Liver (tissue), 9 donors: Measurements from ENCODE around the gene ARF1. TPM values are rescaled to one million over a fixed set of nuclear protein-coding genes. Genes with fewer than 3 reads are reported as not detected.

ENCODE experiments used
- DNase-seq: peaks from one replicate; pipeline ENCODE4 v3.0.0-alpha.2; 2017; ENCODE audit warnings: low spot score
- H3K27ac ChIP-seq, 2 donors: one replicate each; pipeline ENCODE4 v1.7.0; 2013; ENCODE audit warnings: inconsistent platforms in 2 of 2, low read length in 2 of 2, control low read depth in 1 of 2, low read depth in 1 of 2, mild to moderate bottlenecking in 1 of 2
- H3K27me3 ChIP-seq, 4 donors: one replicate each; pipeline versions ENCODE4 v1.6.1 to v1.7.0; 2013; ENCODE audit warnings: low read length in 3 of 4, inconsistent platforms in 1 of 4, mild to moderate bottlenecking in 1 of 4, moderate library complexity in 1 of 4; ENCODE audit not compliant: control insufficient read depth in 4 of 4, insufficient read depth in 4 of 4
- H3K36me3 ChIP-seq, 4 donors: one replicate each; pipeline versions ENCODE4 v1.6.1 to v1.7.0; 2013; ENCODE audit warnings: low read length in 3 of 4, mild to moderate bottlenecking in 3 of 4, low read depth in 1 of 4, moderate library complexity in 1 of 4; ENCODE audit not compliant: control insufficient read depth in 4 of 4, insufficient read depth in 3 of 4
- H3K4me1 ChIP-seq, 4 donors: one replicate each; pipeline versions ENCODE4 v1.6.1 to v1.7.0; 2013; ENCODE audit warnings: low read length in 3 of 4, mild to moderate bottlenecking in 3 of 4, moderate library complexity in 1 of 4; ENCODE audit not compliant: control insufficient read depth in 4 of 4, insufficient read depth in 4 of 4
- H3K4me3 ChIP-seq, 3 donors: one replicate each; pipeline versions ENCODE4 v1.6.1 to v1.7.0; 2013; ENCODE audit warnings: low read length in 3 of 3, control low read depth in 1 of 3, low read depth in 1 of 3, mild to moderate bottlenecking in 1 of 3
- H3K9ac ChIP-seq, 2 donors: one replicate each; pipeline ENCODE4 v1.7.0; 2013; ENCODE audit warnings: low read length in 2 of 2, mild to moderate bottlenecking in 2 of 2, moderate library complexity in 2 of 2, control low read depth in 1 of 2, low read depth in 1 of 2
- H3K9me3 ChIP-seq, 4 donors: one replicate each; pipeline versions ENCODE4 v1.6.1 to v1.7.0; 2013; ENCODE audit warnings: low read length in 3 of 4; ENCODE audit not compliant: control insufficient read depth in 4 of 4
- CTCF ChIP-seq: fragments of 150-350 bp; IDR thresholded peaks from 2 replicates; pipeline ENCODE4 v1.5.1; 2017; ENCODE audit warnings: improper control_type of control experiment, low read depth, low read length; ENCODE audit not compliant: missing input control
- EGR1 ChIP-seq, 2 donors: IDR thresholded peaks; 2 replicates each; pipeline ENCODE4 v1.6.1; 2016 to 2018; ENCODE audit warnings: antibody characterized with exemption in 2 of 2, low read depth in 2 of 2
- FOXA1 ChIP-seq: IDR thresholded peaks from 2 replicates; pipeline ENCODE4 v1.6.1; 2016; ENCODE audit warnings: antibody characterized with exemption
- FOXA2 ChIP-seq: IDR thresholded peaks from 2 replicates; pipeline ENCODE4 v1.6.1; 2016; ENCODE audit warnings: antibody characterized with exemption
- GABPA ChIP-seq, 2 donors: IDR thresholded peaks in 1 of 2; conservative IDR thresholded peaks in 1 of 2; 2 replicates each; pipeline ENCODE4 v1.6.1; 2016; ENCODE audit warnings: antibody characterized with exemption in 2 of 2, mild to moderate bottlenecking in 1 of 2, moderate library complexity in 1 of 2
- HNF4A ChIP-seq, 2 donors: conservative IDR thresholded peaks; 2 replicates each; pipeline ENCODE4 v1.6.1; 2016; ENCODE audit warnings: antibody characterized with exemption in 2 of 2, mild to moderate bottlenecking in 2 of 2
- HNF4G ChIP-seq: IDR thresholded peaks from 2 replicates; pipeline ENCODE4 v1.6.1; 2016; ENCODE audit warnings: antibody characterized with exemption
- JUND ChIP-seq, 2 donors: IDR thresholded peaks; 2 replicates each; pipeline ENCODE4 v1.6.1; 2016; ENCODE audit warnings: antibody characterized with exemption in 2 of 2
- NR2F2 ChIP-seq: IDR thresholded peaks from 2 replicates; pipeline ENCODE4 v1.6.1; 2016; ENCODE audit warnings: antibody characterized with exemption
- RAD21 ChIP-seq, 2 donors: IDR thresholded peaks; 2 replicates each; pipeline ENCODE4 v1.6.1; 2016; ENCODE audit warnings: antibody characterized with exemption in 2 of 2, mild to moderate bottlenecking in 2 of 2
- REST ChIP-seq: IDR thresholded peaks from 2 replicates; pipeline ENCODE4 v1.6.1; 2016; ENCODE audit warnings: antibody characterized with exemption, mild to moderate bottlenecking
- RXRA ChIP-seq, 2 donors: IDR thresholded peaks; 2 replicates each; pipeline ENCODE4 v1.6.1; 2017 to 2018; ENCODE audit warnings: antibody characterized with exemption in 2 of 2, mild to moderate bottlenecking in 1 of 2
- SP1 ChIP-seq: IDR thresholded peaks from 2 replicates; pipeline ENCODE4 v1.6.1; 2018; ENCODE audit warnings: antibody characterized with exemption, mild to moderate bottlenecking
- TAF1 ChIP-seq: conservative IDR thresholded peaks from 2 replicates; pipeline ENCODE4 v1.6.1; 2016; ENCODE audit warnings: antibody characterized with exemption, mild to moderate bottlenecking
- YY1 ChIP-seq: IDR thresholded peaks from 2 replicates; pipeline ENCODE4 v1.6.1; 2016; ENCODE audit warnings: antibody characterized with exemption, mild to moderate bottlenecking
- ZBTB33 ChIP-seq: IDR thresholded peaks from 2 replicates; pipeline ENCODE4 v1.6.1; 2016; ENCODE audit warnings: antibody characterized with exemption
- WGBS: extraction: QIAGEN DNeasy Blood & Tissue Kit; methylation state at CpG from one replicate; pipeline ENCODE4 v1.1.7; 2013; 5-methylcytosine and 5-hydroxymethylcytosine counted together
- polyA plus RNA-seq, 2 donors: library from polyadenylated mRNA; stranded (reverse) in 1 of 2; unstranded in 1 of 2; fragments of 200-250 nt in 1 of 2; fragments of >200 nt in 1 of 2; fragmentation: Nextera tagmentation in 1 of 2; extraction: Ambion mirVana in 1 of 2; gene quantifications; one replicate each; pipeline versions ENCODE4 v1.2.1 to v1.2.3, GENCODE V29; 2013 to 2015
- total RNA-seq, 2 donors: library from RNA; depleted of rRNA; stranded (reverse); fragments of >200 nt; gene quantifications; one replicate each; pipeline ENCODE4 v1.2.3, GENCODE V29; 2014
- donor health status: healthy.
- donor health status: healthy.
- donor health status: healthy.
- donor health status: healthy.
- donor health status: healthy.

The ARF1 gene
- total and polyA plus RNA-seq, 4 donors: 151 to 282 (median 213) TPM

- H3K36me3 ChIP-seq: no peaks in the 10 kb centered on the region
- peaks cover 0 to 8% (median 4%) of the 10 kb centered on the region in 4 donors for H3K4me1 ChIP-seq
- H3K9ac ChIP-seq: no peak overlapping the region
- 84% methylated on average over 8 of the region's 8 CpGs for WGBS
- no peak for TF ChIP-seq RXRA (IDR thresholded peaks at IDR 0.05)
- no peak for TF ChIP-seq HNF4G
- no peak for TF ChIP-seq RAD21 (IDR thresholded peaks at IDR 0.05)
- no peak for TF ChIP-seq NR2F2
- TF ChIP-seq FOXA2: no peak
- no peak for TF ChIP-seq YY1
- TF ChIP-seq TAF1: no peak
- no peak for TF ChIP-seq FOXA1
- TF ChIP-seq GABPA (IDR thresholded peaks at IDR 0.05 in 1 of 2, conservative IDR thresholded peaks at IDR 0.05 in 1 of 2): no peak
- no peak for TF ChIP-seq JUND (IDR thresholded peaks at IDR 0.05)
- no peak for TF ChIP-seq SP1
- TF ChIP-seq HNF4A (conservative IDR thresholded peaks at IDR 0.05): no peak
- DNase-seq: no peak
- H3K4me3 ChIP-seq: no peak overlapping the region
- no peak overlapping the region for H3K27ac ChIP-seq
- H3K9me3 ChIP-seq: no peaks in the 10 kb centered on the region
- H3K27me3 ChIP-seq: peaks cover 0 to 5% (median 0%) of the 10 kb centered on the region in 4 donors
Observed at GRCh38 chr1:228036701-228037231, 45.7 kb upstream of the ARF1 start.

- Histone ChIP-seq H3K4me3 (peak overlapping the region in 1 of 3 donors; percentile 22), H3K27ac (no peak overlapping the region), H3K9ac (no peak overlapping the region), H3K4me1 (peaks cover 0 to 8% (median 4%) of the 10 kb centered on the region in 4 donors), H3K27me3 (peaks cover 0 to 5% (median 0%) of the 10 kb centered on the region in 4 donors), H3K36me3 (no peaks in the 10 kb centered on the region), H3K9me3 (no peaks in the 10 kb centered on the region)
- TF ChIP-seq YY1 (no peak), JUND (IDR thresholded peaks at IDR 0.05) (no peak), TAF1 (no peak), EGR1 (IDR thresholded peaks at IDR 0.05; ENCODE audit: low read depth in 2 of 2) (no peak), HNF4A (conservative IDR thresholded peaks at IDR 0.05) (no peak), RAD21 (IDR thresholded peaks at IDR 0.05) (no peak), CTCF (no peak), HNF4G (no peak), SP1 (no peak), FOXA1 (no peak), FOXA2 (no peak), ZBTB33 (no peak), RXRA (IDR thresholded peaks at IDR 0.05) (no peak), NR2F2 (no peak), REST (no peak)
- no peak for DNase-seq
- WGBS: 7% methylated on average over 80 of the region's 80 CpGs
Observed at GRCh38 chr1:228037401-228038386, 44.8 kb upstream of the ARF1 start.
